Inflammatory macrophage treated with lipopolysaccharide for 1 hour (primary cell): ENCODE results near the gene USP17L19.
"Not testable (repeated sequence)": the region's sequence is repeated elsewhere in the genome, so short reads cannot be mapped to it uniquely, and the experiment has no call there.

Experiments used
- DNase-seq, 2 donors: peaks; one replicate each; pipeline ENCODE4 v3.0.0-alpha.2; 2020 to 2022

Gene USP17L19

GRCh38 chr4:9253078-9253477 lies at the start of gene USP17L19:
USP17L19 (plus strand) TSS chr4:9253378; CDS start chr4:9253378, 0 bp downstream.
- DNase-seq = not testable (repeated sequence)

- DNase-seq = not testable (repeated sequence)
Measured at GRCh38 chr4:9210357-9210756, 42.8 kb upstream of the USP17L19 start, which contains the start of gene USP17L10. USP17L10 (plus strand) TSS chr4:9210657; CDS start chr4:9210657, 0 bp downstream.

- not testable (repeated sequence) for DNase-seq
Measured at GRCh38 chr4:9214701-9215100, 38.5 kb upstream of the USP17L19 start.

- DNase-seq = not testable (repeated sequence)
Measured at GRCh38 chr4:9215105-9215504, 38.1 kb upstream of the USP17L19 start, which contains the start of gene USP17L11. USP17L11 (plus strand) TSS chr4:9215405; CDS start chr4:9215405, 0 bp downstream.

GRCh38 chr4:9219852-9220251 lies 33.3 kb upstream of the USP17L19 start, which contains the start of gene USP17L12:
USP17L12 (plus strand) TSS chr4:9220152; CDS start chr4:9220152, 0 bp downstream.
- DNase-seq = not testable (repeated sequence)

GRCh38 chr4:9224596-9224995 lies 28.6 kb upstream of the USP17L19 start, which contains the start of gene USP17L13:
USP17L13 (plus strand) TSS chr4:9224896; CDS start chr4:9224896, 0 bp downstream.
- DNase-seq = not testable (repeated sequence)

- DNase-seq = not testable (repeated sequence)
Measured at GRCh38 chr4:9230249-9230648, 22.9 kb upstream of the USP17L19 start.

GRCh38 chr4:9234085-9234484 lies 19.1 kb upstream of the USP17L19 start, which contains the start of gene USP17L15:
USP17L15 (plus strand) TSS chr4:9234385; CDS start chr4:9234385, 0 bp downstream.
- DNase-seq = not testable (repeated sequence)

GRCh38 chr4:9238461-9238860 lies 14.7 kb upstream of the USP17L19 start:
- DNase-seq = not testable (repeated sequence)

GRCh38 chr4:9243579-9243978 lies 9.6 kb upstream of the USP17L19 start, which contains the start of gene USP17L17:
USP17L17 (plus strand) TSS chr4:9243879; CDS start chr4:9243879, 0 bp downstream.
- not testable (repeated sequence) for DNase-seq

GRCh38 chr4:9247953-9248680 lies 5.1 kb upstream of the USP17L19 start, which contains the start of gene USP17L18:
USP17L18 (plus strand) TSS chr4:9248630; CDS start chr4:9248630, 0 bp downstream.
- not testable (repeated sequence) for DNase-seq

GRCh38 chr4:9257824-9258223 lies 4.6 kb downstream of the USP17L19 start, which contains the start of gene USP17L20:
USP17L20 (plus strand) TSS chr4:9258124; CDS start chr4:9258124, 0 bp downstream.
- not testable (repeated sequence) for DNase-seq

GRCh38 chr4:9262572-9262971 lies 9.4 kb downstream of the USP17L19 start, which contains the start of gene USP17L21:
USP17L21 (plus strand) TSS chr4:9262872; CDS start chr4:9262872, 0 bp downstream.
- not testable (repeated sequence) for DNase-seq

- DNase-seq = not testable (repeated sequence)
Measured at GRCh38 chr4:9267319-9267718, 14.1 kb downstream of the USP17L19 start, which contains the start of gene USP17L22. USP17L22 (plus strand) TSS chr4:9267619; CDS start chr4:9267619, 0 bp downstream.

GRCh38 chr4:9271719-9272118 lies 18.5 kb downstream of the USP17L19 start:
- not testable (repeated sequence) for DNase-seq
